Lung (tissue), 12 donors: ENCODE data around the gene NPHP4. TPM values are rescaled to one million over a fixed set of nuclear protein-coding genes. Genes with fewer than 3 reads are reported as not detected.

Experiments used
- ATAC-seq: fragments of 200-7000 bp; cut with Tn5 transposase; one replicate; pipeline ENCODE4 v1.9.1; 2020; ENCODE audit warnings: moderate number of reproducible peaks; ENCODE audit not compliant: insufficient read depth, low FRiP score
- DNase-seq, 3 donors: peaks; one replicate each; pipeline ENCODE4 v3.0.0-alpha.2; 2013 to 2017
- H3K27ac ChIP-seq, 2 donors: one replicate each; pipeline ENCODE4 v1.5.1; 2013; ENCODE audit warnings: mild to moderate bottlenecking in 2 of 2, moderate library complexity in 2 of 2, control low read depth in 1 of 2, inconsistent platforms in 1 of 2, low read depth in 1 of 2, low read length in 1 of 2
- H3K27me3 ChIP-seq, 3 donors: one replicate each; pipeline ENCODE4 v1.5.1; 2013; ENCODE audit warnings: low read length in 2 of 3; ENCODE audit not compliant: control insufficient read depth in 3 of 3, insufficient read depth in 3 of 3
- H3K36me3 ChIP-seq, 4 donors: one replicate each; pipeline ENCODE4 v1.5.1; 2013; ENCODE audit warnings: low read length in 4 of 4, mild to moderate bottlenecking in 1 of 4, moderate library complexity in 1 of 4; ENCODE audit not compliant: control insufficient read depth in 4 of 4, insufficient read depth in 4 of 4
- H3K4me1 ChIP-seq, 5 donors: one replicate each; pipeline ENCODE4 v1.5.1; 2013; ENCODE audit warnings: low read length in 5 of 5, mild to moderate bottlenecking in 2 of 5, moderate library complexity in 1 of 5; ENCODE audit not compliant: control insufficient read depth in 5 of 5, insufficient read depth in 5 of 5
- H3K4me3 ChIP-seq: one replicate; pipeline ENCODE4 v1.5.1; 2013; ENCODE audit warnings: mild to moderate bottlenecking, control low read depth, moderate library complexity
- H3K9ac ChIP-seq, 2 donors: one replicate each; pipeline ENCODE4 v1.5.1; 2013; ENCODE audit warnings: low read length in 2 of 2, control low read depth in 1 of 2; ENCODE audit not compliant: insufficient read depth in 1 of 2
- H3K9me3 ChIP-seq, 4 donors: one replicate each; pipeline ENCODE4 v1.5.1; 2013; ENCODE audit warnings: low read length in 3 of 4, mild to moderate bottlenecking in 1 of 4, moderate library complexity in 1 of 4; ENCODE audit not compliant: control insufficient read depth in 4 of 4, insufficient read depth in 3 of 4
- CTCF ChIP-seq: IDR thresholded peaks from 2 replicates; pipeline ENCODE4 v1.5.1; 2012; ENCODE audit warnings: mild to moderate bottlenecking; ENCODE audit errors: control extremely low read depth, extremely low read depth
- WGBS, 2 donors: extraction: QIAGEN DNeasy Blood & Tissue Kit; methylation state at CpG; one replicate each; pipeline ENCODE4 v1.1.7; 2013; 5-methylcytosine and 5-hydroxymethylcytosine counted together
- polyA plus RNA-seq, 2 donors: library from polyadenylated mRNA; stranded (reverse); fragments of 200-250 nt; gene quantifications; one replicate each; pipeline ENCODE4 v1.2.1, GENCODE V29; 2013
- total RNA-seq, 2 donors: library from RNA; depleted of rRNA in 1 of 2; stranded (reverse); fragments of >200 nt in 1 of 2; gene quantifications; one replicate each; pipeline ENCODE4 v1.2.1, GENCODE V29; 2014 to 2021
- donor health status: control.
- donor health status: control.
- donor health status: Bipolar disorder and iron deficiency.
- donor health status: healthy.
- donor health status: DM: yes; HTN: yes; CAD: no.

Gene NPHP4
- total and polyA plus RNA-seq, 4 donors: 6.0 to 23.3 (median 11.1) TPM

- H3K9ac ChIP-seq: no peak overlapping the region
- WGBS, 2 donors: 96% methylated on average over 9 of the region's 9 CpGs
- peaks cover 0 to 23% (median 6%) of the 10 kb centered on the region in 5 donors for H3K4me1 ChIP-seq
- TF ChIP-seq CTCF: no peak
- peaks cover 0 to 15% (median 4%) of the 10 kb centered on the region in 4 donors for H3K36me3 ChIP-seq
- DNase-seq (no peak), ATAC-seq (no peak)
- no peak overlapping the region for H3K27ac ChIP-seq
- no peak overlapping the region for H3K4me3 ChIP-seq
- no peaks in the 10 kb centered on the region for H3K27me3 ChIP-seq
- no peaks in the 10 kb centered on the region for H3K9me3 ChIP-seq
These were observed 54.8 kb downstream of the NPHP4 start for GRCh38 chr1:5937373-5937857.

GRCh38 chr1:5936621-5937372, 55.4 kb downstream of the NPHP4 start:
- WGBS, 2 donors: 92 to 93% methylated on average over 13 of the region's 13 CpGs
- Histone ChIP-seq H3K9ac (no peak overlapping the region), H3K27ac (no peak overlapping the region), H3K36me3 (peaks cover 0 to 17% (median 5%) of the 10 kb centered on the region in 4 donors), H3K4me1 (peaks cover 0 to 23% (median 6%) of the 10 kb centered on the region in 5 donors), H3K27me3 (no peaks in the 10 kb centered on the region), H3K4me3 (no peak overlapping the region), H3K9me3 (no peaks in the 10 kb centered on the region)
- no peak for TF ChIP-seq CTCF
- DNase-seq (no peak), ATAC-seq (no peak)

- H3K9ac ChIP-seq: no peak overlapping the region
These were observed 56.1 kb downstream of the NPHP4 start for GRCh38 chr1:5936126-5936525.

More at GRCh38 chr1:5936126-5936525, 56.1 kb downstream of the NPHP4 start:
- DNase-seq (no peak), ATAC-seq (no peak)
- 94% methylated on average over 5 of the region's 5 CpGs for WGBS, 2 donors
- H3K4me1 ChIP-seq: peaks cover 0 to 23% (median 6%) of the 10 kb centered on the region in 5 donors
- no peaks in the 10 kb centered on the region for H3K27me3 ChIP-seq
- no peaks in the 10 kb centered on the region for H3K9me3 ChIP-seq
- no peak for TF ChIP-seq CTCF
- H3K27ac ChIP-seq: no peak overlapping the region
- no peak overlapping the region for H3K4me3 ChIP-seq
- peaks cover under 1 to 15% (median 5%) of the 10 kb centered on the region in 4 donors for H3K36me3 ChIP-seq
